Mesenchymal stem cell (in vitro differentiated cells and primary cell): Measurements from ENCODE around the gene NUDT17.
A peak's percentile ranks its signal among the peaks of the same experiment; 100 is the strongest.

Experiments
- DNase-seq: peaks from one replicate; pipeline ENCODE4 v3.0.0-alpha.2; 2013
- H2AFZ ChIP-seq: one replicate; pipeline ENCODE4 v1.6.1; 2013; ENCODE audit warnings: low read depth, mild to moderate bottlenecking, control low read depth, inconsistent platforms, low read length, moderate library complexity
- H2AK5ac ChIP-seq: 2 replicates; pipeline ENCODE4 v1.6.1; 2013; ENCODE audit warnings: low read length, moderate library complexity, mild to moderate bottlenecking, inconsistent platforms; ENCODE audit not compliant: severe bottlenecking
- H2BK120ac ChIP-seq: one replicate; pipeline ENCODE4 v1.6.1; 2013; ENCODE audit warnings: low read depth, mild to moderate bottlenecking, inconsistent platforms, low read length, moderate library complexity
- H2BK12ac ChIP-seq, 2 experiments: one replicate each; pipeline ENCODE4 v1.6.1; 2013; ENCODE audit warnings: inconsistent platforms in 2 of 2, low read length in 2 of 2, mild to moderate bottlenecking in 2 of 2, moderate library complexity in 2 of 2, control low read depth in 1 of 2
- H2BK15ac ChIP-seq: one replicate; pipeline ENCODE4 v1.6.1; 2013; ENCODE audit warnings: mild to moderate bottlenecking, low read depth, inconsistent platforms; ENCODE audit not compliant: poor library complexity, severe bottlenecking
- H2BK5ac ChIP-seq: 2 replicates; pipeline ENCODE4 v1.6.1; 2013; ENCODE audit warnings: low read depth, mild to moderate bottlenecking, low read length, control low read depth, inconsistent platforms; ENCODE audit not compliant: poor library complexity, severe bottlenecking
- H3K14ac ChIP-seq, 2 experiments: one replicate each; pipeline ENCODE4 v1.6.1; 2013; ENCODE audit warnings: inconsistent platforms in 2 of 2, low read length in 2 of 2, control low read depth in 1 of 2, mild to moderate bottlenecking in 1 of 2, moderate library complexity in 1 of 2
- H3K18ac ChIP-seq, 2 experiments: one replicate each; pipeline ENCODE4 v1.6.1; 2013; ENCODE audit warnings: inconsistent platforms in 2 of 2, low read length in 2 of 2, control low read depth in 1 of 2, low read depth in 1 of 2, mild to moderate bottlenecking in 1 of 2
- H3K23ac ChIP-seq, 2 experiments: one replicate each; pipeline ENCODE4 v1.6.1; 2013; ENCODE audit warnings: inconsistent platforms in 2 of 2, low read length in 2 of 2, mild to moderate bottlenecking in 2 of 2, moderate library complexity in 2 of 2, control low read depth in 1 of 2
- H3K27ac ChIP-seq: 2 replicates; pipeline ENCODE4 v1.5.1; 2013; ENCODE audit warnings: mild to moderate bottlenecking, moderate library complexity, low read length, control low read depth, inconsistent platforms; ENCODE audit not compliant: poor library complexity, severe bottlenecking
- H3K27me3 ChIP-seq, 2 experiments: 2 replicates each; pipeline versions ENCODE4 v1.6.1 to v1.7.0; 2013; ENCODE audit warnings: low read length in 2 of 2, mild to moderate bottlenecking in 2 of 2, moderate library complexity in 2 of 2, control low read depth in 1 of 2, inconsistent platforms in 1 of 2; ENCODE audit not compliant: control insufficient read depth in 1 of 2, insufficient read depth in 1 of 2
- H3K36me3 ChIP-seq, 2 experiments: 2 replicates each; pipeline versions ENCODE4 v1.6.1 to v1.7.0; 2013; ENCODE audit warnings: low read length in 2 of 2, control low read depth in 1 of 2, inconsistent platforms in 1 of 2, low read depth in 1 of 2, mild to moderate bottlenecking in 1 of 2; ENCODE audit not compliant: insufficient read depth in 2 of 2, control insufficient read depth in 1 of 2
- H3K4ac ChIP-seq, 2 experiments: one replicate each; pipeline ENCODE4 v1.6.1; 2013; ENCODE audit warnings: inconsistent platforms in 2 of 2, low read length in 2 of 2, mild to moderate bottlenecking in 2 of 2, moderate library complexity in 2 of 2, control low read depth in 1 of 2, low read depth in 1 of 2
- H3K4me1 ChIP-seq: 2 replicates; pipeline ENCODE4 v1.6.1; 2013; ENCODE audit warnings: low read depth, low read length, control low read depth; ENCODE audit not compliant: control insufficient read depth, insufficient read depth
- H3K4me2 ChIP-seq: 2 replicates; pipeline ENCODE4 v1.6.1; 2013; ENCODE audit warnings: low read length, mild to moderate bottlenecking, inconsistent platforms; ENCODE audit not compliant: poor library complexity, severe bottlenecking
- H3K4me3 ChIP-seq, 2 experiments: 2 replicates each; pipeline versions ENCODE4 v1.5.1 to v1.7.0; 2013; ENCODE audit warnings: low read length in 2 of 2, mild to moderate bottlenecking in 2 of 2, control low read depth in 1 of 2, low read depth in 1 of 2; ENCODE audit not compliant: insufficient read depth in 1 of 2
- H3K79me1 ChIP-seq: replicated peaks from 2 replicates; pipeline ENCODE4 v1.6.1; 2013; ENCODE audit warnings: mild to moderate bottlenecking, control low read depth, low read length, inconsistent platforms; ENCODE audit not compliant: poor library complexity, severe bottlenecking
- H3K9ac ChIP-seq: 2 replicates; pipeline ENCODE4 v1.7.0; 2013; ENCODE audit warnings: mild to moderate bottlenecking, low read length, moderate library complexity
- H3K9me3 ChIP-seq: 2 replicates; pipeline ENCODE4 v1.7.0; 2013; ENCODE audit warnings: mild to moderate bottlenecking, low read length; ENCODE audit not compliant: control insufficient read depth
- H4K8ac ChIP-seq: one replicate; pipeline ENCODE4 v1.6.1; 2013; ENCODE audit warnings: inconsistent platforms, mild to moderate bottlenecking, low read length, moderate library complexity
- H4K91ac ChIP-seq: one replicate; pipeline ENCODE4 v1.6.1; 2013; ENCODE audit warnings: mild to moderate bottlenecking, low read length, inconsistent platforms
- WGBS: methylation state at CpG from one replicate; pipeline ENCODE4 v1.1.7; 2013; ENCODE audit warnings: mixed read lengths; 5-methylcytosine and 5-hydroxymethylcytosine counted together

Gene NUDT17

GRCh38 chr1:145885738-145886287, 40.4 kb downstream of the NUDT17 start, which contains the start of gene ANKRD35:
ANKRD35 (minus strand) TSS chr1:145885866; CDS start chr1:145885758, 108 bp downstream.
- Histone ChIP-seq H2AK5ac (no peak within 1 kb of the TSS), H3K9me3 (no peaks in the 10 kb centered on the region), H3K36me3 (peaks cover 0 to 11% of the 10 kb centered on the region in 2 experiments), H2BK15ac (no peak within 1 kb of the TSS), H2AFZ (no peak within 1 kb of the TSS), H4K91ac (no peak within 1 kb of the TSS), H3K23ac (peak within 1 kb of the TSS in 1 of 2 experiments; percentile 18), H3K9ac (peak within 1 kb of the TSS; percentile 42), H2BK120ac (no peak within 1 kb of the TSS), H3K79me1 (peaks cover 2% of the 10 kb centered on the region), H2BK5ac (no peak within 1 kb of the TSS), H3K4me3 (peak within 1 kb of the TSS; percentile 72 to 84), H2BK12ac (no peak within 1 kb of the TSS), H3K4me2 (peak within 1 kb of the TSS; percentile 80), H3K18ac (no peak within 1 kb of the TSS), H3K27ac (no peak within 1 kb of the TSS), H4K8ac (peak within 1 kb of the TSS; percentile 45), H3K4me1 (peaks cover 23% of the 10 kb centered on the region), H3K4ac (no peak within 1 kb of the TSS), H3K14ac (no peak within 1 kb of the TSS), H3K27me3 (no peaks in the 10 kb centered on the region)
- WGBS, result under 1% methylated on average over 32 of the region's 36 CpGs
- peak; percentile 74 for DNase-seq

- no peak overlapping the region for H4K91ac ChIP-seq
- H3K9me3 ChIP-seq, result no peaks in the 10 kb centered on the region
- H3K4me3 ChIP-seq, result peak overlapping the region in 1 of 2 experiments; percentile 84
- no peak overlapping the region for H3K27ac ChIP-seq
- H3K14ac ChIP-seq, result no peak overlapping the region
- H2BK5ac ChIP-seq, result no peak overlapping the region
- H3K79me1 ChIP-seq, result peaks cover 2% of the 10 kb centered on the region
- H2AFZ ChIP-seq, result no peak overlapping the region
- no peak overlapping the region for H4K8ac ChIP-seq
- no peak overlapping the region for H3K18ac ChIP-seq
- no peak overlapping the region for H3K4ac ChIP-seq
- H3K9ac ChIP-seq, result peak overlapping the region; percentile 42
- no peak for DNase-seq
- H3K36me3 ChIP-seq, result peaks cover 0 to 11% of the 10 kb centered on the region in 2 experiments
- H3K4me1 ChIP-seq, result peaks cover 24% of the 10 kb centered on the region
- no peaks in the 10 kb centered on the region for H3K27me3 ChIP-seq
- H2BK15ac ChIP-seq, result no peak overlapping the region
- no peak overlapping the region for H2BK12ac ChIP-seq
- H2AK5ac ChIP-seq, result no peak overlapping the region
- peak overlapping the region; percentile 80 for H3K4me2 ChIP-seq
- H3K23ac ChIP-seq, result no peak overlapping the region
- H2BK120ac ChIP-seq, result no peak overlapping the region
- 64% methylated on average over 11 of the region's 11 CpGs for WGBS
Measured at GRCh38 chr1:145886390-145886789, 41.0 kb downstream of the NUDT17 start.

- H3K4me3 ChIP-seq, result no peak overlapping the region
Measured at GRCh38 chr1:145886816-145887215, 41.4 kb downstream of the NUDT17 start.

GRCh38 chr1:145887631-145888030, 42.2 kb downstream of the NUDT17 start:
- Histone ChIP-seq H3K23ac (no peak overlapping the region), H2AFZ (no peak overlapping the region), H4K91ac (no peak overlapping the region), H3K9ac (no peak overlapping the region), H2AK5ac (peak overlapping the region; percentile 41), H3K4ac (no peak overlapping the region), H4K8ac (no peak overlapping the region), H3K4me1 (peaks cover 29% of the 10 kb centered on the region), H2BK5ac (no peak overlapping the region), H2BK120ac (no peak overlapping the region), H3K18ac (no peak overlapping the region), H2BK15ac (no peak overlapping the region), H3K4me2 (peak overlapping the region; percentile 26), H3K79me1 (peaks cover 2% of the 10 kb centered on the region), H3K27ac (peak overlapping the region; percentile 78), H3K4me3 (no peak overlapping the region), H3K36me3 (peaks cover 0 to 11% of the 10 kb centered on the region in 2 experiments), H2BK12ac (no peak overlapping the region), H3K9me3 (no peaks in the 10 kb centered on the region), H3K14ac (no peak overlapping the region), H3K27me3 (no peaks in the 10 kb centered on the region)
- WGBS, result 97% methylated on average over 4 of the region's 5 CpGs
- DNase-seq, result no peak

More at GRCh38 chr1:145886816-145887215, 41.4 kb downstream of the NUDT17 start:
- no peak overlapping the region for H3K4me2 ChIP-seq
- no peak overlapping the region for H2BK12ac ChIP-seq
- H4K8ac ChIP-seq, result no peak overlapping the region
- no peak overlapping the region for H2BK120ac ChIP-seq
- DNase-seq, result no peak
- H3K9me3 ChIP-seq, result no peaks in the 10 kb centered on the region
- no peak overlapping the region for H2AFZ ChIP-seq
- no peak overlapping the region for H4K91ac ChIP-seq
- no peak overlapping the region for H2BK15ac ChIP-seq
- H2BK5ac ChIP-seq, result no peak overlapping the region
- H3K4me1 ChIP-seq, result peaks cover 26% of the 10 kb centered on the region
- H2AK5ac ChIP-seq, result no peak overlapping the region
- no peak overlapping the region for H3K23ac ChIP-seq
- H3K4ac ChIP-seq, result no peak overlapping the region
- H3K14ac ChIP-seq, result no peak overlapping the region
- 70% methylated on average over 8 of the region's 8 CpGs for WGBS
- no peaks in the 10 kb centered on the region for H3K27me3 ChIP-seq
- H3K18ac ChIP-seq, result no peak overlapping the region
- H3K79me1 ChIP-seq, result peaks cover 2% of the 10 kb centered on the region
- H3K27ac ChIP-seq, result peak overlapping the region; percentile 11
- H3K9ac ChIP-seq, result no peak overlapping the region
- H3K36me3 ChIP-seq, result peaks cover 0 to 11% of the 10 kb centered on the region in 2 experiments
